ENCODE results near the gene SLC16A12.

SLC16A12 gene

GRCh38 chr10:89518876-89519842, 16.2 kb downstream of the SLC16A12 start:
- H3K4me3 ChIP-seq (ENCODE audit: low read depth, low read length) = no peak overlapping the region
- H3K36me3 ChIP-seq = no peaks in the 10 kb centered on the region
- no peak for DNase-seq
- no peak overlapping the region for H3K27ac ChIP-seq
- no peaks in the 10 kb centered on the region for H3K27me3 ChIP-seq (ENCODE audit: insufficient read depth, low read depth, severe bottlenecking)
- no peaks in the 10 kb centered on the region for H3K9me3 ChIP-seq (ENCODE audit: severe bottlenecking)
- no peak for TF ChIP-seq CTCF (IDR thresholded peaks at IDR 0.05; ENCODE audit: low read depth, low read length)

DNA sequence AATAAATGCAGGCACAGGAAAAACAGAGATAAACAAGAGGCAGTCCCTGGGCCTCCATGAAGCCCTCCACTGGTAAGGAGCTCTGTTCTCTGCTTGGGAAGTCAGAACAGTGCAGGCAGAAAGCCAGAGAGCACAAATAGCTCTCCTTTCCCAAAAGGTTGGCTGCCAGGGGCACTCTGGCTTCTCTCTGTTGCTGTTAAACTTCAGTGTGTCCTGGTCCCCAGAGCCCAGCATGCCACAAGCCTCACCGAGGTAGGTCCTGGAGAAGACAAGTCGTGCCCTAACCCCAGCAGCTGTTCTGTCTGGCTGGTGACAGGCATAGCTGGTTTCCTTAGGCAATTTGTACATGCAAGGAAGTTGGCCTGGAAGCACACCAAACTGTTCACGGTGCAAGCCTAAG, 17.3 kb downstream of the SLC16A12 start:
- TF ChIP-seq CTCF (IDR thresholded peaks at IDR 0.05; ENCODE audit: low read depth, low read length) = no peak
- no peaks in the 10 kb centered on the region for H3K36me3 ChIP-seq
- no peak overlapping the region for H3K4me3 ChIP-seq (ENCODE audit: low read depth, low read length)
- H3K9me3 ChIP-seq (ENCODE audit: severe bottlenecking) = no peaks in the 10 kb centered on the region
- H3K27ac ChIP-seq = no peak overlapping the region
- no peaks in the 10 kb centered on the region for H3K27me3 ChIP-seq (ENCODE audit: insufficient read depth, low read depth, severe bottlenecking)
- no peak for DNase-seq

DNA sequence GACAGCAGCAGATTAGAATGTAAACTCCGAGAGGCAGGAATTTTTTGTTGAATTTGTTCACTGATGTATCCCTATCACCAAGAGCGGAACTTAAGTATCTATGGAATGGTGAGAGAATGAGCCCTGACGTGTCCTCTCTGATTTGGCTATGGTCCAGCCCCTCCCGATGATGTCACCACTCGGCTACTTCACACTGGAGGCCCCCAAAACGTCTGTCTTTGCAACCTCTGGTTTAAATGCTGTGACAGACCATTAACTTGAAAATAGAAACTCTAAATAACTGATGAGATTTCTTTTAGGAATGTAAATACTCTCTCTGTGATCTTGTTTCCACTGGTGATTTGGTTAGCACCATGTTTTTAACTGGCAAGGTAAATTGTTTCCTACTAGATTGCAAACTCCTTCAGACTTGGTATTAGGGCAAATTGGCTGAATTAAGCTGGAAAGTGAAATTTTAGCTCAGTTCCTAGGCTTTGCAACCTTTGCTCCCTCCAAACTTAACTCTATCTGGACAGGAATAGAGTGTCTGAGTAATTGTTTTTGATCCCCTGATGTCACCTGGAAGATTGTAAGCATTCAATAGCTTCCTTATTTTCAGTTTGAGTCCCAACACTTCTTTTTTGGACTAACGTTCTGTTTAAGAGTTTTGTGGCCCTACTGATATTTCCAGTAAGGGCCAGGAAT, 19.1 kb downstream of the SLC16A12 start:
- H3K27ac ChIP-seq = no peak overlapping the region
- no peaks in the 10 kb centered on the region for H3K36me3 ChIP-seq
- H3K9me3 ChIP-seq (ENCODE audit: severe bottlenecking) = no peaks in the 10 kb centered on the region
- no peaks in the 10 kb centered on the region for H3K27me3 ChIP-seq (ENCODE audit: insufficient read depth, low read depth, severe bottlenecking)
- TF ChIP-seq CTCF (IDR thresholded peaks at IDR 0.05; ENCODE audit: low read depth, low read length) = no peak
- DNase-seq = no peak
- H3K4me3 ChIP-seq (ENCODE audit: low read depth, low read length) = no peak overlapping the region

DNA sequence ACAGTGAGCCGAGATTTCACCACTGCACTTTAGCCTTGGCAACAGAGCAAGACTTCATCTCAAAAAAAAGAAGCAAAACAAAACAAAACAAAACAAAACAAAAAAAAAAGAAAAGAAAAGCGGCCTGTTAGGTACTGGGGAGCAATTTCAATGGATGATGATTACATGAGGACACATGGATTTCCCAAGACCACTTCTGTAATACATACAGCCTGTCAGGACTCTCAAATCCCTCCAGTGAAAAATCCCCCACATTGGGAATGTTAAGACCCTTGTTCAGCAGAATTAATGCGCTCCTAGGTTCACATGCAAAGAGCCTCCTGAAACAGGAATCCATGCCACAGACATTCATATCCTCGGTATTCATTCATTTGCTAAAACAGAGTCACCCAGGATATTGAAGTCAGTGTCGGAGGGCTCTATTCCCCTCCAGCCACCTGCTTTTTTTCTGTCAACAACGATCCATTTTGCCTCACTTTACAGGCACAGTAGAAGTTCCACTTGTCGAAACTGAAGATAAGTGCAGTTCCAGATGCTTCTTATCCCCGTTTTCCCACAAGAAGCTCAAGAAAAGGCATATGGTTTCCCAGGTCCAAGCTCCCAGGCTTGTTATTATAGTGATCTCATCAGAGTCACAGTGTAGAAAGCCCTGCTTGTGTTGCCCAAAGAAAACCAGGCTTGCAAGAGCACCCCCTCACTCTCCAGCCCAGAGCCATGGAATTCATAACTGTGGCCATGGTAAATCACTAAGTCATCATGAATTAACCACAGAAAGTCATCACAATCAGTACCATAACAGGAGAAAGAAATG, 20.2 kb downstream of the SLC16A12 start:
- DNase-seq = no peak
- H3K4me3 ChIP-seq (ENCODE audit: low read depth, low read length) = no peak overlapping the region
- no peak for TF ChIP-seq CTCF (IDR thresholded peaks at IDR 0.05; ENCODE audit: low read depth, low read length)
- no peaks in the 10 kb centered on the region for H3K36me3 ChIP-seq
- no peak overlapping the region for H3K27ac ChIP-seq
- no peaks in the 10 kb centered on the region for H3K27me3 ChIP-seq (ENCODE audit: insufficient read depth, low read depth, severe bottlenecking)
- no peaks in the 10 kb centered on the region for H3K9me3 ChIP-seq (ENCODE audit: severe bottlenecking)

DNA sequence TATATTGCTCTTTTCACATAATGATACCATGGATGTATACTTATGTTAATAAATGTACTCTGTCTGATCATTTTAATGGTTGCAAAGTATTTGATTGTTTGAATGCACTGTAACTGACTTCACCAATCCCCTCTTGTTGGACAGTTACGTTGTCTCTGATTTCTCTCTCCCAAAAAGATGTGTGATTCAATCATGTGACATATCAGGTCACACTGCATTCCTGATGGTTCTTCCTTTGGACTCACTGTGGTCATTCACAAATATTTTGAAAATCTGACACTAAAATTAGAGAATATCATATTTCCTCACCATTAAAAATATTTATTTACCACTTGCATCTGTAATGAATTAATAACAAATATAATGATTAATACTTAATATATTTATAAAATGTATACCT, 22.2 kb downstream of the SLC16A12 start:
- TF ChIP-seq CTCF (IDR thresholded peaks at IDR 0.05; ENCODE audit: low read depth, low read length) = no peak

More for the DNA sequence above, 22.2 kb downstream of the SLC16A12 start:
- Histone ChIP-seq H3K27me3 (ENCODE audit: insufficient read depth, low read depth, severe bottlenecking) (no peaks in the 10 kb centered on the region), H3K4me3 (ENCODE audit: low read depth, low read length) (no peak overlapping the region), H3K27ac (no peak overlapping the region), H3K9me3 (ENCODE audit: severe bottlenecking) (peaks cover 2% of the 10 kb centered on the region), H3K36me3 (no peaks in the 10 kb centered on the region)
- DNase-seq = no peak

Measured in WERI-Rb-1 (cell line).